T-helper 1 cell treated with Interleukin-12 subunit alpha and Interleukin-12 subunit beta and Interleukin-4 antibody, amounts not matched to agents 30 ng/mL and 1 ng/mL, for 36 hours (primary cell): ENCODE results near the gene SGMS1. TPM values are rescaled to one million over a fixed set of nuclear protein-coding genes. Genes with fewer than 3 reads are reported as not detected.
"Not testable (repeated sequence)": the region's sequence is repeated elsewhere in the genome, so short reads cannot be mapped to it uniquely, and the experiment has no call there.

Source experiments
- intact Hi-C: fragments of 100-400 bp; cut with micrococcal nuclease; formaldehyde crosslinking; loops from one replicate; pipeline ENCODE4 v1.15.1; 2024
- total RNA-seq: library from RNA; stranded (reverse); gene quantifications from 2 replicates; pipeline ENCODE4 v1.2.3, GENCODE V29; 2022

The SGMS1 gene
- total RNA-seq, 1 donor from 2014 or later: 24.4 TPM

GRCh38 chr10:50477287-50478203 lies 146.2 kb downstream of the SGMS1 start:
- intact Hi-C loops: no loop called here

GRCh38 chr10:50473756-50474155 lies 150.0 kb downstream of the SGMS1 start:
- intact Hi-C loops: no loop called here

DNA sequence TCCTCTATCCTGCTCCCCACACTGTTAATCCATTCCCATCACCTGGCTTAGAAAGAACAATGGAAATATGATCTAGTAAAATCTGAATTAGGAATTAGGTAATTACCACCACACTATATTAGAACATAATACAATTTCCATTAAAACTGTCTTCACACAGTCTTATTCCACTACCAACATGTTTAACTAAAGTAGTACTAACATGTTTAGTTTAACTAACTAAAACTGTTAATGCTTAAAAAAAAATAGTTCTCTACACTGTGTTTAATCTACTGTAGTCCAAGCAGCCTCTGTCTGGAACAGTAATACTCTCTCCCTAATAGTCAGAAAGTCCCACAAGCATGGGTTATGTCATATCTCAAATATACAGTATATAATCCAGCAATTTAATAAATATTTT lies 150.8 kb downstream of the SGMS1 start:
- intact Hi-C loops: no loop called here

DNA sequence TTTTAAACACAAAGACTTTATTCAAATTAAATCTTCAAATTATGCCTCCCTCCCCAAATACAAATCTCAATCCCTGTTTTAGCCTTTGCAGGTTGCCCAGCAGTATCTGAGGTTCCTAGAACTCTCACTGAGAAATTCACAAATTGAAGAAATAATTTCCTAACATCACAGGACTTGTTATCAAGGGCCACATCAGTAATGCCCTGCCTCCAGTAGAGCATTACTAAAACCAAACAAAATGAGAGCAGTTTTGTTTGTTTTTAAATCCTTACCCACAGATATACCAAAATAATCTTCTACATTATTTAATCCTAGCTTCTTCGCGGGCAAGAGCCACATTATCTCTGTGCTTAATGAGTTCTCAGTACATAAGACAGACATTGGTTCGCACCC lies 152.2 kb downstream of the SGMS1 start:
- intact Hi-C loops: no loop called here

DNA sequence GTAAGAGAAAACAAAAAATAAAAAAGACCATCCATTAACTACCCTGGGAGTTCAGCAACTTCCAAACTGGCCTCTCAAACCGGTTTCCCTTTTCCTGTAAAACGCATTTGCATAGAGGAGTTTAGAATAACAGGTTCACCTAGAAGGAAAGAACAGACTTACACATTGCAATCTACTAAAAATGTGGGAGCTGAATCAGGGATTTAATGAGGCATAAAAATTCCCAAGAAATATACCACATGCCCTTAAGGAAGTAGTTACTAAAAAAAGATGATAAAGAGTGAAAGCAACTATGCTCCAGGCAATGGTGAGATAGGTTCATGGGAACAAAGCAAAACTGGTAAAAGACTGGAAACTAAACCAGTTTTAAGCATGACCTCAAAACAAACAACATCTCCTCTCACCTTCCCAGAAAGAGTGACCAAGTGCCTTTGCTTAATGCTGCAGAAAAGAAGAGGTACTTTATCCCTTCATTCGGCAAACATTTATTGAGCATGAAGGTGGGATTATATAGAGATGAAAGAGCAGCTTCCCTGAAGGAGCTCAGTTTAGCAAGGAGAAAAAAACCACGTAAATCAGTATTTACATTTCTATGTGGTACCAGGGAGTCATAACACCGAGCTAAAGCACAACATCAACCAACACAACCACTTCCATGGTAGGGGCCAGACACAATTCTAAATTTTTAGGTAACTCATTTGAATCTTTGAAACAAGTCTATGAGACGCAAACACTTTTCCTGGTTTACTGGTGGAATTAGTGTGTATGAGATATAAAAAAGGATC lies 152.8 kb downstream of the SGMS1 start:
- intact Hi-C loops: no loop called here

DNA sequence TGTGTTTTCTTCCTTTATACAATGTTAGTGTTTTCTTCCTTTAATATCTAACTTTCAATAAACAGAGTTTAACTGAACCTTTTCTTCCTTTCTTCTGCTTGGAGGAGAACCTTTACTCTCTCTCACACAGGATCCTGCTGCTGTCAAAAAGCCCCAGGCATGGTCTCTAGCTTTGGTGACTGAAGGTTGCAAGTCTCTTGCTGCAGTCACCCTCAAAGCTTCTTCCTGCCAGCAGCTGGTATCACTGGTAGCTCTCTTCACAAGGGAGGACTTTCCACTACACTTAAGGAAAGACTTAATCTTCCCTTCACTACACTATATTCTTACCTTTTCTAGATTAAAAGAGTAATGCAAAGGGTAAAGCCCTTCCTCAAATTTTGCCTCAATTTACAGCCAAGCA lies 153.4 kb downstream of the SGMS1 start:
- intact Hi-C loops: no loop called here

DNA sequence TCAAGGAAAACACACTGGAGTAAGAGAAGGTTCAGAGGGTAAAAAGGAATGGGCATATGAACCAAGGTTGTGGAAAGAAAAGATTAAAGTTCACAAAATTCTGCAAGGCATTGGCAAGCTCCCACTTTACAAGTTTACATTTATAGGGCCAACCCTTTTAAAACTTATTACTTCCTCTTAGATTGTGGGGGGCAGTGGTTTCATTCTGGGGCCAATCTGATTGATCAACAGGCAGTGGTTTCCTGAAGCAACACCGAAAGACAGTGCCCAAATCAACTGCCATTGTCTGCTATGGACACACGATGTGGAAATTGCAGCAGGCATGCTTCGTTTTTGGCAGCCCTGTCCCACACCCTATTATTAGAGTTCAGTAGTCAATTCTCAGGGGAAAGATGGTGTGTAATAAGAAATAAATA lies 154.0 kb downstream of the SGMS1 start:
- intact Hi-C loops: no loop called here

- intact Hi-C loops: no loop called here
These were observed 154.5 kb downstream of the SGMS1 start for GRCh38 chr10:50469288-50469687.

DNA sequence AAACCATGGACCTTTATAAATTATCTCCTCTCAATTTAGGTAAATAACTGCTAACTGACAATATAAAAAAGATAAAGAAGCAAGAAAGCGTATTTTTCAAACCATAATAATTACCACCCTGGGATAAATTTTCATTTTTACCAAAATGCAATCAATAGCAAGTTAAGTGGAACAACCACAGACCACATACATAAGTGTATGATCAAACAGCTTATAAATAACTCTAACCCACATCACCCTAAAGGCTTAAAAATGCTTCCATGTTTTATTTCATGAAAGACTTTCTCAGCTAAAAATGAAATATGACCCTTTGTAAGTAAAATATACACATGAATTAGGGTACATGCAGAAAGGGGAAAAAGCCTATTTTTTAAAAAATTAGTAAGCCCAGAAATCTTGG lies 156.5 kb downstream of the SGMS1 start:
- intact Hi-C loops: no loop called here

DNA sequence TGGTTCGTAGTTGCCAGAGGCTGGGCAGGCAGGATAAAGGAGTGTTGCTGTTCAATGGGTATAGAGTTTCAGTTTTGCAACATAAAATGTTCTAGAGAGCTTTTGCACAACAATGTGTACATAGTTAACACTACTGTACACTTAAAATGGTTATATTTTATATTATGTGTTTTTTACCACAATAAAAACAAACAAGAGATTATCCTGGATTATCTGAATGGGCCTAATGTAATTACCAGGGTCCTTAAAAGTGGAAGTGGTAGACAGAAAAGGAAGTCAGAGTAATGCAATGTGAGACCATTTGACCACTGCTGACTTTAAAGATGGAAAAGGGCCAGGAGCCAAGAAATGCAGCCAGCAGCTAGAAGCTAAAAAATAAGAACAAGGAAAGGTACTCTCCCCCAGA lies 159.7 kb downstream of the SGMS1 start:
- intact Hi-C loops: no loop called here

- intact Hi-C loops: no loop called here
These were observed 161.9 kb downstream of the SGMS1 start for GRCh38 chr10:50461834-50462233.

DNA sequence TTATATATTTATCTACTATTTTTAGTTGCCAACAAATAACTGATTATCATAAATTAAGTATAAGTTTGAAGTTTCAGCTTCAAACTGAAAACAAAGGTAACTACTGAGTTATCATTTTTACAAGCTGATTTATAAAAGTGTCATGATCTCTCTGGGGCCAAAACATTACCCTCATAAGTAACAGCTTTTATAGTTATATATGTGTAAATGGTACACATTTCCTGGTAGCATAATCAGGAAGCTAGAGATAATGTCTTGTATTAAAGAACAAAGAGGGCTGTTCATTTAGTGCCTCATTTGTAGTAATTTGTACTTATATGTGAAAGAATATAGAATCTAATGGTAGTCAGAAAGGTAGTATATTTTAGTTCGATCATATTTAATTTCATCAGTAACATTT lies 162.6 kb downstream of the SGMS1 start:
- intact Hi-C loops: no loop called here

- intact Hi-C loops: no loop called here
These were observed 167.0 kb downstream of the SGMS1 start for GRCh38 chr10:50456719-50457118.

DNA sequence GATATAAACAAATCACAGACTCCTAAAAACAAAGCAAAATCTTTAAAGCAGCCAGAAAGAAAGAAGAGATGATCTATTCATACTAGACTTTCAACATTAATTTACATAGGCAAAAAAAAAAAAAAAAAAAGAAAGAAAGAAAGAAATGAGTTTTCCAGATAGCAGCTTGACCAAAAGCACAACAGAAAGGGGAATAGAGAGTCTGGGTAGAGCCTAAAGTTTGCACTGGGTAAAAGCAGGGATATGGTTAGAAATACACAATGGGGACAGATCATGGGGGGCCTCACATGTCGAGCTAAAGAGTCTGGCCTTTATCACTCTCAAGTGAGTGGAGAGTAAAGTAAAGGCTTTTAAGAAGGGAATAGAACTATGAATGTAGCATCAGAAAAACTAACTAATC lies 169.8 kb downstream of the SGMS1 start:
- intact Hi-C loops: no loop called here

GRCh38 chr10:50452603-50453002 lies 171.2 kb downstream of the SGMS1 start:
- intact Hi-C loops: no loop called here

DNA sequence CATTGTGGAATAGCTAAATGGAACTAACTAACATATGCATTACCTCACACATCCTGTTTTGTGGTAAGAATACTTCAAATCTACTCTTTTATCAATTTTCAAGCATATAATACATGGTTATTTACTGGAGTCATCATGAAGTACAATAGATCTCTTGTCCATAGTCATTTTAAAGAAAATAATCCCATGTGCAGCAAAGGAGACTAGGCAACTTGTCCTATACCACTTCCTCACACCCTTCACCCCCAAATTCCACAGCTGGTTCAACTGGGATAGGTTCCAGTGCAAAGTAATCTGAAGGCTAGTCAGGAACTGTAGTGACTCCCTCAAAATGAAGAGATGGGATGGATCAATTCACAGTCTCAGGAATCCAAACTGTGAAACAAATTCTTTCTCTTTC lies 176.1 kb downstream of the SGMS1 start:
- intact Hi-C loops: no loop called here

DNA sequence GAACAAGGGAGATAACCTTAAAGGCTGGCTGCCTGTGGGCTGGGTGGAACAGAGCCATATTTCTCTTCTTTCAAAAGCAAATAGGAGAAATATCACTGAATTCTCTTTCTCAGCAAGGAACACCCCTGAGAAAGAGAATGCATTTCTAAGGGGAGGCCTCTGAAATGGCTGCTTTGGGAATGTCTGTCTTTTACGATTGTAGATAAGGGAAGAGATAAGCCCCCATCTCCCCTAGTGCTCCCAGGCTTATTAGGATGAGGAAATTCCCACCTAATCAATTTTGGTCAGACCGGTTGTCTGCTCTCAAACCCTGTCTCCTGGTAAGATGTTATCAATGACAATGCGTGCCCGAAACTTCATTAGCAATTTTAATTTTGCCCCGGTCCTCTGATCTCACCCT lies 178.0 kb downstream of the SGMS1 start:
- intact Hi-C loops: not testable (repeated sequence)

- intact Hi-C loops: no loop called here
These were observed 183.3 kb downstream of the SGMS1 start for GRCh38 chr10:50440489-50440888.

DNA sequence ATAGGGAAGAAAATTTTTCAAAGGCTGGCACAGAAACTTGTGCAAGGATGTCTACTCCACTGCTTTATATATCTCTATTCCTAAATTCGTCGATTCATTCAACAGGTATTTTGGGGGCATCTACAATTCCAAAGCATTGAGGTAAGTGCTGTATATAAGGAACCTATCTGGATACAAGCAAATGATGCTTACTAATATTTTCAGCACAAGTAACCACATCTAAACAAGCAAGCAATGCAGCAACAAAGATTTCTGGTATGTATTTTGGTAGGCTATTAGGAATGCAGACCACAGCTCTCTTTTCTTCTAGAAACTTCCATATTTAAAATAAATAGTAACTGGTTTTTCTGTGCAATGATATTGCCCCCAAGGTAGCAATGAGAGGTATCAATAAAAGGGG lies 183.9 kb downstream of the SGMS1 start:
- intact Hi-C loops: no loop called here

DNA sequence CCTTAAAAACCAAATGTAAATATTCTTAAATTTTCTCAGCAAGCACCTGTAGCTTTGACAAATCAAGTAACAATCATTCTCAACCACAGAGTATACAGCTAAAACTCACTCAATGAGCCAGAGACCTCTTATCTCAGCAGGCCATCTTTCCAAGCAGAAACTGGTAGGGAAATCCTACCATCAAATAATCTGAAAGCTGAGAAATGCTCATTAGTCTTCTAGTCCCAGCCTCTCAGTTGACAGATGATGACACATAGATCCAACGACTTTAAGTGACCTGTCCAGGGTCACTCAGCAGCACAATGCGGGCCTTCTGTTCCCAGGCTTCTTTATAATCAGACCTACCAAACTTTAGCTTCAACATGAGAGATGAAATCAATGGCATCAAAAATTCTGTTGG lies 184.6 kb downstream of the SGMS1 start:
- intact Hi-C loops: no loop called here

- intact Hi-C loops: no loop called here
These were observed 185.5 kb downstream of the SGMS1 start for GRCh38 chr10:50438049-50438936.

GRCh38 chr10:50437248-50437647 lies 186.5 kb downstream of the SGMS1 start:
- intact Hi-C loops: no loop called here
